T-helper 2 cell (primary cell): ENCODE results near the gene HNRNPCL4.
"Not testable (repeated sequence)": the region's sequence is repeated elsewhere in the genome, so short reads cannot be mapped to it uniquely, and the experiment has no call there.

Experiments
- DNase-seq, 5 experiments: peaks; one replicate each; pipeline versions ENCODE4 v3.0.0 to v3.0.0-alpha.2; 2012 to 2022
- total RNA-seq, 2 donors: gene quantifications; one replicate each; lab custom pipeline; 2026; lab: John Stamatoyannopoulos, UW

Gene HNRNPCL4
- 0 to 0.62 reads per million in 2 donors for total RNA-seq

GRCh38 chr1:13165531-13165930 lies at the start of gene HNRNPCL4:
Gene HNRNPCL4, minus strand, starts transcription at chr1:13165631. Its CDS starts 164 bp downstream, at chr1:13165467.
- DNase-seq: not testable (repeated sequence)

- not testable (repeated sequence) for DNase-seq
These were observed 43.3 kb upstream of the HNRNPCL4 start for GRCh38 chr1:13208712-13209111.

GRCh38 chr1:13201309-13201708 lies 35.9 kb upstream of the HNRNPCL4 start, which contains the start of gene PRAMEF13:
Gene PRAMEF13, minus strand, starts transcription at chr1:13201409. Its CDS starts 1,820 bp downstream, at chr1:13199589.
- DNase-seq: not testable (repeated sequence)

- not testable (repeated sequence) for DNase-seq
These were observed 6.1 kb upstream of the HNRNPCL4 start, which contains the start of gene PRAMEF9 for GRCh38 chr1:13171548-13171947. Gene PRAMEF9, plus strand, starts transcription at chr1:13171848. Its CDS starts 3,433 bp downstream, at chr1:13175281.

- not testable (repeated sequence) for DNase-seq
These were observed 9.5 kb downstream of the HNRNPCL4 start, which contains the start of gene PRAMEF26 for GRCh38 chr1:13155909-13156308. Gene PRAMEF26, minus strand, starts transcription at chr1:13156009. Its CDS starts 2,914 bp downstream, at chr1:13153095.

- DNase-seq: not testable (repeated sequence)
These were observed 48.7 kb downstream of the HNRNPCL4 start, which contains the start of gene HNRNPCL2 for GRCh38 chr1:13116754-13117153. Gene HNRNPCL2, minus strand, starts transcription at chr1:13116854. Its CDS starts 454 bp downstream, at chr1:13116400.
